Glomerular visceral epithelial cell (primary cell): ENCODE results near the gene ZNF778.
A peak's percentile ranks its signal among the peaks of the same experiment; 100 is the strongest.
"Not testable (repeated sequence)": the region's sequence is repeated elsewhere in the genome, so short reads cannot be mapped to it uniquely, and the experiment has no call there.

Experiments
- DNase-seq: peaks from one replicate; pipeline ENCODE4 v3.0.0-alpha.2; 2016; ENCODE audit errors: extremely low spot score

Gene ZNF778

DNA sequence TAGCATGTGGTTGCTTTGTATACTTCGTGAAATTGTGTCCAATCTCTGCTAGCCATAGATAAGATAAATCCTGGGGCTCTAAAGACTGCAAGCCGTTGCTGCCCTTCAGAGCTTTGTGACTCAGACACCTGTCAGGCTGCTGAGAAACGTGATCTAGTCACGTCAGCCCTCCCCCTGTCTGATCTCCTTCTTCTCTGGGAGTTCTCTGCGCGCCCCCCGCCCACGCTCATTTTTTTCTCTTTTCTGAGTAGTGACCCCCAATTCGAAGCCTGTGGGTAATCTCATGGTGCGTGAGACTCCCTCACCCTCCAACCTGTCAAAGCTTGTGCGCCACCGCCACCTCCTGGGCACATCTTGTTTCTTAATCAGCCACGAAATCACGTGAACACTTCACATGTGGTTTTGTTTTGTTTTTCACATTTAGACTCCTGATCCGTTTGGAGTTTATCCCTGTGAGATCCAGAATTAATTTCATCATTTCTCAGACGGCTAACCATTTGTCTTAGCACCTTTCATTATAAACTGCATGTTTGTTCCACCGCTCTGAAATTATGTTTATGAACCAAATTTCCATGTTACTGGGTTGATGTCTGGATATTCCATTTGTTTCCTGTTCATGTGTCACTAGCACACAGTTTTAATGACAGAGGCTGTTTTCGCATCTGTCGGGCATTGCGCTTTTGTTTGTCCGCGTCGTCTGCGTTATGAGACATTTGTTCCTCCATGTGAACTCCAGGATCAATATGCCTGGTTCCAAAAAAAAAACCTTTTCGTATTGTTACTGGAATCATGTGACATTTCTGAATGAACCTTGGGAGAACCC lies 977 bp upstream of the ZNF778 start:
- DNase-seq = peak; percentile 57

DNA sequence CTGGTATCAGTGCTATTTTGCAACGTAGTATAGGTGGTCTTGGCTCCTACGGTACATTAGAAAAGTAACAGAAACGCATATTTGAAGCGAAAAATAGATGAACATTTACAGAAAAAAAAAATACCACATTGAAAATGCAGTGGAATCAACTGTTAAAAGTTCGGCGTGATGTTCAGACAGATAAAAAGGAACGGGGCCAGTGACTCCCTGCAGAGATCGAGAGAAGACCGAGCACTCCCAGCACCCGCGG lies 440 bp upstream of the ZNF778 start:
- DNase-seq = no peak

DNA sequence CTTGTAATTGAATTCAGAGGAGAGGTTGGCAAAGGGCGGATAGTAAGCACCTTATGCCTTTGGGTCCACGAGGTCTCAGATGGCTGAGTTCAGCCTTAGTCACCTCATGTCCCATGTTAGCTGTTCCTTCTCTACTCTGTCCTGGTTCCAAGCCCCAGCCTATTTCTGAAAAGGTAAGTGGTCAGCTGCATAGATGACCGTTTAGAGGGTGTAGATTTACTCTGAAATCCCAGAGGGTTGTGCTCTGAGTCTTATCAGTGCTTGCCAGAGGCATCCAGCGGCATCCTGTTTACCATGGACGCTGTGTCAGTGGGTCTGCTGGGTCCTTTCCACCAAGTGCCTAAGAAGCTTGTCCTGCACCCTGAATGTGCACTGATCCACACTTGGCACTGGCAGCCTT lies 1.9 kb downstream of the ZNF778 start:
- DNase-seq = no peak

GRCh38 chr16:89221604-89222003 lies 4.1 kb downstream of the ZNF778 start:
- DNase-seq = no peak

DNA sequence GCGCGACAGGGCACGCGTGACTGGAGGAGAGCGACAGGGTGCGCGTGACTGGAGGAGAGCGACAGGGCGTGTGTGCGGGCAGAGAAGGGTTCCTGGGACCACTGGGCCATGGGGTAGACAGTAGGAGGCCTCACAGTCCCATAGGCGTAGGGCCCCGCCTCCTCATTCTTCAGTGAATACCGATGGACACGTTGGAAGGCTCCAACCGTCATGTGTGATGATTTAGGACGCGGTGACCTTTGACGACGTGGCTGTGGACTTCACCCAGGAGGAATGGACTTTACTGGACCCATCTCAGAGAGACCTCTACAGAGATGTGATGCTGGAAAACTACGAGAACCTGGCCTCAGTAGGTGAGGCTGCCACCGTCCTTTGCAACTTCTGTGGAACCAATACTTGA lies 5.4 kb downstream of the ZNF778 start:
- no peak for DNase-seq

GRCh38 chr16:89224665-89225064 lies 7.2 kb downstream of the ZNF778 start:
- DNase-seq = no peak

DNA sequence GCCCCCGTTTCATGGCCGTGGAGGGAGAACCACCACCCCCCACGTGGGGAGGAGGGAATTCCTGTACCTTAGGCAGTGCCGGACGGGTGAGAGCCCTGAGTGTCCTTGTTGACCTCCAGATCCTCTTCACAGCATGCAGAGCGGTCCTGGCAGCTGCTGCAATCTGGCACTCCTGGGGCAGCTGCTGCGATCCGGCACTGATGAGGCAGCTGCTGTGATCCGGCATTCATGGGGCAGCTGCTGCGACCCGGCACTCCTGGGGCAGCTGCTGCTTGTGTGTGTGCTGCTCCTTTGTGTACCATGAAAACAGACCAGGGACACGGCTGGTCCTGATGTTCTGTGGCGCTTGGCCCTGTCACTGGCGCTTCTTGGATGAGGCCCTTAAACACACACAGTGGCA lies 12.8 kb downstream of the ZNF778 start:
- DNase-seq = no peak

DNA sequence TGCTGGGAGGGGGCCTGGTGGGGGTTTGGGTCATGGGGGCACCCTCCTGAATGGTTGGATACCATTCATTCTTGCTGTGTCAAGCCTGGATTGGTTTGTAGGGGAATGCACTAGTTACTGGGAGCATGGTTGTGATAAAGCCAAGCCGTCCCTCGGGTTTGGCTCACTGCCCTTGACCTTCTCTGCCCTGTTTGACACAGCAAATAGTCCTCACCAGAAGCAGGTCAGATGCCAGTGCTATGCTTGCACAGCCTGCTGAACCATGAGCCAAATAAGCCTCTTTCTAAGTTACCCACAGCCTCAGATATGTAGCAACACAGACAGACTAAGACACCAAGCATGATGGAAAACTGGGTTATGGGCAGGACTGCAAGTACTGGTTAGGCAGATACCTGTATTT lies 14.6 kb downstream of the ZNF778 start:
- no peak for DNase-seq

DNA sequence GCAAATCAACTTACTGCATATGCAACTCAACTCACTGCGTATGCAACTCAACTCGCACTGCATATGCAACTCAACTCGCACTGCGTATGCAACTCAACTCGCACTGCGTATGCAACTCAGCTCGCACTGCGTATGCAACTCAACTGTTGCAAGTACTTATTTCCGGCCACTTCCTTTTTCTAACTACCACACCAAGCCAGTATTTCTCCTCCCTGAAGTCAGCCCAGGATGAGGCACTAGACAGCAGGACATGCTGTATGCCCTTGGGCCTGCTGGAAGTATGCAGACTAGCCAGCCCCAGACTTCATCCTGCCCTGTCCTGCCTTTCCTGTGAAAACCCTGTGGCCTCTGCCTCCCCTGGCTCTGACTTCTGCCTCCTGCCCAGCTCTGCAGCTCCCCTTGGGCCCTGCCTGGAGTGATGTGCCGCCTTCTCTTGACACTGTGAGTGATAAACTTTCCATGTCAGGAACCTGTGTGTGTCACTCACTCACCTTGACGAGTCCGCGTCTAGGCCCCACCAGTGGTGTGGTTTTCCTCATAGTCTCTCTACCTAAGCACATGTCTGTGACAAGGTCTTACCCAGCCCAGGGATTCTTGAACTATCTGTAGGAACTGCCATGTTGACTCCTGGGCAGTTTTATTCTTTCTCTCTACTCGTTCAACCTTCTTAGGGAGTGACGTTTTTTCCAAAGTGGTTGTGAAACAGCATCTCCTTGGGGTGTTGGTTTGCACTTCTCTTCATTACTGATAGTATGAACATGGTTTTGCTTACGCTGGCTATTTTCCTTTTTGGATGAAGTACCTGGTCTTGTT lies 16.4 kb downstream of the ZNF778 start:
- no peak for DNase-seq

- DNase-seq = no peak
Observed at GRCh38 chr16:89237733-89238132, 20.2 kb downstream of the ZNF778 start.

DNA sequence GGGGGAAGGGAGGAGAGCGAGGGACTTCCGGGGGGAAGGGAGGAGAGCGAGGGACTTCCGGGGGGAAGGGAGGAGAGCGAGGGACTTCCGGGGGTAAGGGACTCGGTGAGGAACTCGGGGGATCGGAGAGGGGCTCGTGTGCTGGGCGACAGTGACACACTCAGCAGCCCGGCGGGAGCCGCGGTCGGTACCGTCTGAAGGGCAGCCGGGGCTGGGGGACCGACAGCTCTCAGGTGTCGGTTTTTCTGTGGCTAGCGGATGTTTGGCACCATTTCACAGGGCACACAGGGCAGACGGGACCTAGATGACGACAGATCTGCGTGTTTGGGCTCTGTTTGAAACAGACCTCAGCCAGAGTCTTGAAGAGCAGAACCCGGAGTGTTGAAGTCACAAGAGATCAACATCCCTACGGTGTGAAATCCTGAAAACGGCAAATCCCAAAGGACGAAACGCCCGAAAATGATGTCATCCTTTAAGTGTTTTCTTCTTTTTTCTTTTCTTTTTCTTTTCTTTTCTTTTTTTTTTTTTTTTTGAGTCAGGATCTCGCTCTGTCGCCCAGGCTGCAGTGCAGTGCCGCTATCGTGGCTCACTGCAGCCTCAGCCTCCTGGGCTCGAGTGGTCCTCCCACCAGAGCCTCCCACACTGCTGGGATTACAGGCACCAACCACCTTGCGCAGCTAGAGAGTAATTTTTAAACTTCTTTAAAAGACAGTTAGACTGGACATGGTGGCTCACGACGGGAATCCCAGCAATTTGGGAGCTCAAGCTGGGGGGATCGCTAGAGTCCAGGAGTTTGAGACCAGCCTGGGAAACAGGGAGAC lies 23.9 kb downstream of the ZNF778 start:
- peak; percentile 61 for DNase-seq

DNA sequence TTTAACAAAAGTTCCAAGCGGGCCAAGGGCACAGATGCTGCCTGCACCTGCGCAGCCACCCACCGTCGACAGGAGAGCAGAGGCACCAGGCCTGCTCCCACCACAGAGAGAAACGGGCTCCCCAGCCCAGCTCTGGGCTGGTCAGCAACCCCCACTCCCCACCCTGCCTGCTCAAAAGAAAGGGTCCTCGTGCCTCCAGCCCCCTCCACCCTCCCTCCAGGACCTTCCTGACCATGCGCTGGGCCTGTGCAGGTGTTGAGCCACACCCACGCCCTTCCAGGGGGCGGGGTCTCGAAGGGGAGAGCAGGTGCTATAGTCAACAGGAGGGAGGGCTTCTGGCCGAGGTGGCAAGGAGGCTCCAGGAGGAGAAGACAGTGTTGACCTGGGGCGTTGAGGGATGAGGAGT lies 25.3 kb downstream of the ZNF778 start:
- no peak for DNase-seq

GRCh38 chr16:89243664-89244063 lies 26.2 kb downstream of the ZNF778 start:
- no peak for DNase-seq

- DNase-seq = not testable (repeated sequence)
Observed at GRCh38 chr16:89244264-89244663, 26.8 kb downstream of the ZNF778 start.

- DNase-seq = no peak
Observed at GRCh38 chr16:89244754-89245153, 27.3 kb downstream of the ZNF778 start.

GRCh38 chr16:89246383-89246902 lies 28.9 kb downstream of the ZNF778 start:
- no peak for DNase-seq

- DNase-seq = peak; percentile 87
Observed at GRCh38 chr16:89246903-89247733, 29.6 kb downstream of the ZNF778 start.

- DNase-seq = not testable (repeated sequence)
Observed at GRCh38 chr16:89247734-89248075, 30.2 kb downstream of the ZNF778 start.

- DNase-seq = no peak
Observed at GRCh38 chr16:89248196-89248982, 30.9 kb downstream of the ZNF778 start.

GRCh38 chr16:89253548-89254287 lies 36.2 kb downstream of the ZNF778 start:
- no peak for DNase-seq
